SK-N-DZ (cell line): ENCODE results near the gene TNFAIP8L2.
A peak's percentile ranks its signal among the peaks of the same experiment; 100 is the strongest.

Experiments
- DNase-seq: peaks from one replicate; pipeline ENCODE4 v3.0.0-alpha.2; 2015; ENCODE audit warnings: low spot score

The TNFAIP8L2 gene

DNA sequence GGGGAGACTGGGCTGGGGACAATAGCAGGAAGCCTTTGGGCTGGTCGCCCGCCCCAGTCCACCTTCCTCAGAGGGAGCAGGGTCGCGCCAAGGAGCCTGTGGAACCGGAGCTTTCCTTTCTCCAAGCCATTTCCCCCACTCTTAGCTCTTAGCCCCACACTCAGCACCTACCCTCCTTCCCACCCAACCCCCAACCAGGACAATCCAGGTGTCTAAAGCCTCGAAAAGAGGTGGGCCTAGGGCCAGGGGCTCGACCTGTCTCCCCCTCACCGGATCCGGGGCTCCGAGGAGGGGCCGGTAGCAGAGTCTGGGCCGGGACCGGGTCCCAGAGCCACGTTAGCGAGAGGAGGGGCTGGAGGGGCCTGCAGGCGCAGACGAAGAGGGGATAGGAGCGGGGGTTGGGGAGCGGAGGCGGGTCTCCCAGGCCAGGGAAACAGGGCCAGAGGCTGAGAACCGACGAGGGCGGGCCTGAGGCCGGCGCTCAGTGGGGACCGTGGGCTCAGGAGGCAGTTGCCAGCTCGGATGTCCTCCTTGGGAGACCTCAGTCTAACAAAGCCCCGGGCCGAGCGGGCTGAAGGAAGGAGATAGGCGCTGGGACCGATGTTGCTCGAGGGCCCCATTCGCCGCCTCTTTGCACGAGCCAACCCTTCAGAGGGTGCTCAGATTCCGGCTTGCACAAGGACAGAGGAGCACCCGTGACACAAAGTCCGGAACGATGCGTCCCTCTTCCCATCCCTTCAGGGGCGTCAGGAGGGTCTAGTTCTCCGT lies 11.0 kb upstream of the TNFAIP8L2 start:
- peak; percentile 37 for DNase-seq

- no peak for DNase-seq
Measured at GRCh38 chr1:151146072-151146411, 10.4 kb upstream of the TNFAIP8L2 start.

GRCh38 chr1:151146412-151147131 lies 9.9 kb upstream of the TNFAIP8L2 start, which contains the start of gene SEMA6C:
Gene SEMA6C, minus strand, starts transcription at chr1:151146631. Its CDS starts 4,010 bp downstream, at chr1:151142621.
- DNase-seq, result peak; percentile 94

- DNase-seq, result no peak
Measured at GRCh38 chr1:151147132-151147503, 9.3 kb upstream of the TNFAIP8L2 start.

- DNase-seq, result no peak
Measured at GRCh38 chr1:151147665-151148064, 8.8 kb upstream of the TNFAIP8L2 start.

DNA sequence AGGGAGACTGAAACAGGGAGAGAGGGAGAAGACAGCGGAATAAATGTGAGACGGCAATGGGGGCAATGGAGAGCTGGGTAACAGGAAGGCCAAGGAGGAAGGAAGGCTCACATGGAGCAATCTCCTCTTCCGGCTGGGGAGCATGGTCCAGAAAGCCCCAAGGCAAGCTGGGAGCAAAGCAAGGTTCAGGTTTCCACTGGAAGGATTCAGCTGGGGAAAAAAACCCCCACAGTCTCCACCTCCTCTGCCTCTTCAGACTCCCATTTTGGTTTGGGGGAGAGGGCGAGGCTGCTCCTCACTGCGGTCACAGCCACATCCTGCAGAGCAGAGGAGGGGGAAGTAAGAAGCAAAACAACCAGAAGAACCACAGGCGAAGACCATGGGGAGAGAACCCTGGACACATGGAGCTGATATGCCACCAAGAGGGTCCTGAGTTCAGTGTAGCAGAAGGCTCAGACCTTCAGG lies 650 bp downstream of the TNFAIP8L2 start:
- DNase-seq, result no peak

DNA sequence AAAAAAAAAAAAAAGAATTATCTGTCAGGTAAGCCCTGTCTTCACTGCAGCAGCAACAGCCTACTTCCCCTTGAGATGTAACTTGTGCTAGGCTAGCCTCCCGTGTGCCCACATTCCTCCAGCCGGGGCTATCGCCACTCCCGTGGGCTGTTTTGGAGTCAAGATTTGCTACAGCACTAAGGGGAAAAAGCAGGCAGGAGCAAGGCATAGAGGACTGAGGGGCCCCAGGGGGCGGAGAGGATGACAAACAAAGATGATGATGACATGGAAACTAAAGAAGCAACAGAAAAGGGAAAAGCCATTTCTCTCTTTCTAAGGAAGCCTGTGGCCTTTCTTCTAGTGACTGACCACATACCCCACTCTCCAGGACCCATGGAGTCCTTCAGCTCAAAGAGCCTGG lies 1.9 kb downstream of the TNFAIP8L2 start:
- DNase-seq, result no peak

DNA sequence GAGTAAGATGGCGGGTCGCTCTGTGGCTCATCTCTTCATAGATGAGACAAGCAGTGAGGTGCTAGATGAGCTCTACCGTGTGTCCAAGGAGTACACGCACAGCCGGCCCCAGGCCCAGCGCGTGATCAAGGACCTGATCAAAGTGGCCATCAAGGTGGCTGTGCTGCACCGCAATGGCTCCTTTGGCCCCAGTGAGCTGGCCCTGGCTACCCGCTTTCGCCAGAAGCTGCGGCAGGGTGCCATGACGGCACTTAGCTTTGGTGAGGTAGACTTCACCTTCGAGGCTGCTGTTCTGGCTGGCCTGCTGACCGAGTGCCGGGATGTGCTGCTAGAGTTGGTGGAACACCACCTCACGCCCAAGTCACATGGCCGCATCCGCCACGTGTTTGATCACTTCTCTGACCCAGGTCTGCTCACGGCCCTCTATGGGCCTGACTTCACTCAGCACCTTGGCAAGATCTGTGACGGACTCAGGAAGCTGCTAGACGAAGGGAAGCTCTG lies 2.4 kb downstream of the TNFAIP8L2 start:
- no peak for DNase-seq

DNA sequence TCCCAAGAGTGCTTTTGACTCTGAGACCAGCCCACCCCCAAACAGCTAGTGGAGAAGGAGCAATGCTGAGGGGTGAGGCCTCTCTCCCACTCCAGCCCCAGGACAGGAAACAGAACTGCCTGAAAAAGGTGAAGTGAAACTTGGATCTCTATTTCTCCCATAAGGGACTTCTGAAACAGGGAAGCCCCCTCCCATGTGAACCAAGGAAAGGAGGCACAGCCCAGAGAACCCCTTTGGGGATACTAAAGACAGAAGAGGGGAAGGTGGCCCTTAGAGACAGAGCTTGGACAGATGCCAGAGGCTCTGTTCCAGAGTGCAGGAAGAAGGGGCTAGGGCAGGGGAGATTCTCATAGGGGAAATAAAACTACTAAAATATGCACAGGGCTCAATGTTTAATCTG lies 2.9 kb downstream of the TNFAIP8L2 start:
- no peak for DNase-seq

- DNase-seq, result no peak
Measured at GRCh38 chr1:151164732-151165280, 8.4 kb downstream of the TNFAIP8L2 start.

DNA sequence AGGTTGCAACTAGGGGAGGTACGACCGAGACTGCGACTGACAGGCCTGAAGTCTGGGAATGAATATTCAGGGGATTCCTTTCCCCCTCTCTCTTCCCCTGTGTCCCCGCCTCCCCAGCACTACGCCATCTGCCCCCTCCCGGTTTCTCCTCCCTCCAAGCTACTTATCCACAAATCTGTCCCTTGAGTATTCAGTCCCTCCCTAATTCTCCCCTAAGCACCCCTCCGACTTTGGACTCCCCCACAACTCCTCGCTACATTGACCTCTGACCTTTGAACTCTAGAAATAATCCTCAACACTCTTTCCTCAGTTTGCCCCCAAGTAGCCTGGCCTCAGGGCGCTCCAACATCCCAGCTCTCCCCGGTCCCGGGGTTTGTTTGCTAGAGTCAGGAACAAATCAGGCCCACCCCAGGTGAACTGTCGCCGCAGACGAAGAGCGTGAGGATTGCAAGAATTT lies 8.9 kb downstream of the TNFAIP8L2 start:
- no peak for DNase-seq

DNA sequence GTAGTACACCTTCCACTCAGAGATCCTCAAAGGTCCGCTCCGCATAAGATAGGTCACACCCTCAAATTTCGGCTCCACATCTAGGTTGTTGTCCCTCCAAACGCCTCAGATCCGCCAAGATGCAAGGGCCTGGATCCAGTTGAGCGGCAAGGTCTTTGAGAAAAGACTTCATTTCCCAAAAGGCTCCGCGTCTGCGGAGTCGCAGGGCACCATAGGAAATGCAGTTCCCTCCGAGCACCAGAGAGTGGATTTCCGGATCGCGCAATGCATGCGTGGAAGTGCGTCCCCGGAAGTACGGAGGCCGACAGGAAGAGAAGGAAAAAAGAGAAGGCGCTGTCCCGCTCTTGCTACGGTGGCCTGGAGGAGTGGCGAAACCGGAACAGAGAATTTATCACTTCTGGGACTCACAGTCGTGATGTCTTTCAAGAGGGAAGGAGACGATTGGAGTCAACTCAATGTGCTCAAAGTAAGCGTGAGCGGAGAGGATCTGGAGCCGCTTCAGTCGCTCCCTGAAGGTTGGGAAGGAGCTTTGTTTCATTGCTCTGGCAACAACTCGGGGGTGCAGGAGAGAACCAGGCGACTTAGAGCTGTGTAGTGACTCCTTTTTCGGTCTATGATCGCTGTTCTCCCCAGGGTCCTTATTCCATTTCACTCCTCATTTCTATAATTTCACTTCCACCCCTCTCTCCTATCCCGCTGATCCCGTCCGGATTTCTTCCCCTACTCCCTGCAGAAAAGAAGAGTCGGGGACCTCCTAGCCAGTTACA lies 9.5 kb downstream of the TNFAIP8L2 start, which contains the start of the genes LYSMD1 and SCNM1:
Gene LYSMD1 (minus strand): TSS at position 165 of the 767 bp plus-strand sequence. CDS start 644 bp downstream, outside the sequence.
Gene SCNM1 (plus strand): TSS at position 407 of the 767 bp plus-strand sequence. CDS start 9 bp downstream, at position 416.
- DNase-seq, result peak; percentile 100

- DNase-seq, result no peak
Measured at GRCh38 chr1:151166505-151166956, 10.1 kb downstream of the TNFAIP8L2 start.

GRCh38 chr1:151167116-151167515 lies 10.7 kb downstream of the TNFAIP8L2 start:
- DNase-seq, result no peak

- DNase-seq, result no peak
Measured at GRCh38 chr1:151171190-151171589, 14.7 kb downstream of the TNFAIP8L2 start.

GRCh38 chr1:151175041-151175741 lies 18.7 kb downstream of the TNFAIP8L2 start:
- no peak for DNase-seq

- DNase-seq, result no peak
Measured at GRCh38 chr1:151175863-151176262, 19.4 kb downstream of the TNFAIP8L2 start, which contains the start of gene TMOD4. Gene TMOD4, minus strand, starts transcription at chr1:151175981. Its CDS starts 1,106 bp downstream, at chr1:151174875.

DNA sequence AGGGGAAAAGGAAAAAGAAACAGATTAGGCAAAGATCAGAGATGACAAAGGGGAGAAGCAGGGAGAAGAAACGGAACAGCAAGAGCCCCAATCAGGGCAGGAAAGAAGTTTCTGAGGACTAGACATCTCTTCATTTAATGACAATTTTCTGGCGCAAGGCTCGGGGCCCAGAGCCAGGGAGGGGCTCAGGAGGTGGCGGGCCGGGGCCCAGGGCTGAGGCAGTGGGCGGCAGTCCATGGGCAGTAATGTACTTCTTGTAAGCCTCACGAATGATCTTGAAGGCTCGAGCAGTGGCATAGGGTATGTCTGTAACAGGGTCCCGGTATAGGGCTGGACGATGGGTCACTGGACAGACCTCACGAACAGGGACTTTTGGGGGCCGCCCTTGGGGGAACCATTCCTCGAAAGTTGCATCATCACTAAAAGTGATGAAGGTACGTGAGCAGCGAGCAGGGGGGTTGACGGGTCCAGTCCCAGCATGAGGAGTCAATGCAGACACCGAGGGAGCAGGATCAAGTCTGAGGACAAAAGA lies 20.1 kb downstream of the TNFAIP8L2 start:
- no peak for DNase-seq

DNA sequence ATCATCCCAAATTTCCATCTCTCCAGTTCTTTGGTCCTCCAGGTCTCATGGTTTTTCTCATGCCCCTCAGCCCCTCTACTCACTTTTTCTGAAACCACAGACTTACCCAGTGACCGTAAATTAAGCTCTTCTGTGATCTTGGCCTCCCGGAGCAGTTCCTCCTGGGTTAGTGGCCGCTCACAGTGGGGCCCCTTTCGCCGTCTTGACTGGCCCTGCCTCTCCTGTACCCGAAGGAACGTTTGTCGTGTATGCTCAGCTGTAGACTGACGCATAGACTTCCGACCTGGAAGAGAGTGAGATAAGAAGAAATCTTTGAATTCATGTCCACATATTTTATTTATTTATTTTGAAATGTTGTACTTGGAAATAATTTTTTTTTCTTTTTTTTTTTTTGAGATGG lies 27.8 kb downstream of the TNFAIP8L2 start:
- no peak for DNase-seq

DNA sequence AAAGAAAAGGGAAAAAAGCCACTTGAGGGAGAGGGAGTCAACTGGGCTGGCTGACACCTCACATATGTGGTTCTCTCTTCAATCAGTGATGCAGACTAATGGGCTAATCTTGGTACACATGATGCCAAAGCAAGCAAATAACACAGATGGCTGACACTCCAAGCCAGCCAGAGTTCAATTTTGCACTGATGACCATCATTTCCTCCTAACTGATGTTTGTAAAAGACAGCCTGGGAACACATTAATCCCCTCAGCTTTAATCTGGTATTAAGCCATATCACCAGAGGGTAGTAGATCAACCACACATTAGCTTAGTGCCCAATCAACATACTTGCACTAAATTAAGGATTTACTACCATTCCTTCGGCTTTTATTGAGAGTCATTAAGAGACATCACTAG lies 30.8 kb downstream of the TNFAIP8L2 start:
- no peak for DNase-seq
